Measurements from ENCODE around the gene BRAP.

DNA sequence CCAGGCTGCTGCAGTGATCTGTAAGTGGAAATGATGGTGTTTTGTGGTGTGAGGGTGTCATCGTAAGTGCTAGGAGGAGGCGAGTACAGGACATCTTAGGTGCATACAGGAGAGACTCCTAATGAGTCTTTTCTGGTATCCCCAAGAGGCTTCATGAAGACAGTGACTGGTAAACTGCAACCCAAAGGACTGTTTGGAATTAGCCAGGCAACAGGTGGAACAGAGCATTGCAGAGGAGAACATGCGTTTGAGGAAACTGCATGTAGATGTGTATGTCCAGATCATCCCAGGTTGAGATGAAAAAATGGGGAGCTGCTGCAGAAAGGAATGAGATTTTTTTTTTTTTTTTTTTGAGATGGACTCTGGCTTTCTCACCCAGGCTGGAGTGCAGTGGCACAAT lies 5.5 kb upstream of the BRAP start:
- TF ChIP-seq, protein P1, sequence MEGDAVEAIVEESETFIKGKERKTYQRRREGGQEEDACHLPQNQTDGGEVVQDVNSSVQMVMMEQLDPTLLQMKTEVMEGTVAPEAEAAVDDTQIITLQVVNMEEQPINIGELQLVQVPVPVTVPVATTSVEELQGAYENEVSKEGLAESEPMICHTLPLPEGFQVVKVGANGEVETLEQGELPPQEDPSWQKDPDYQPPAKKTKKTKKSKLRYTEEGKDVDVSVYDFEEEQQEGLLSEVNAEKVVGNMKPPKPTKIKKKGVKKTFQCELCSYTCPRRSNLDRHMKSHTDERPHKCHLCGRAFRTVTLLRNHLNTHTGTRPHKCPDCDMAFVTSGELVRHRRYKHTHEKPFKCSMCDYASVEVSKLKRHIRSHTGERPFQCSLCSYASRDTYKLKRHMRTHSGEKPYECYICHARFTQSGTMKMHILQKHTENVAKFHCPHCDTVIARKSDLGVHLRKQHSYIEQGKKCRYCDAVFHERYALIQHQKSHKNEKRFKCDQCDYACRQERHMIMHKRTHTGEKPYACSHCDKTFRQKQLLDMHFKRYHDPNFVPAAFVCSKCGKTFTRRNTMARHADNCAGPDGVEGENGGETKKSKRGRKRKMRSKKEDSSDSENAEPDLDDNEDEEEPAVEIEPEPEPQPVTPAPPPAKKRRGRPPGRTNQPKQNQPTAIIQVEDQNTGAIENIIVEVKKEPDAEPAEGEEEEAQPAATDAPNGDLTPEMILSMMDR (IDR thresholded peaks at IDR 0.05): no peak
- no peak for TF ChIP-seq EP300 (IDR thresholded peaks at IDR 0.05; ENCODE audit: low read depth)

Measured in transverse colon (tissue), 3 donors.